Adrenal gland (tissue), 5 donors: ENCODE measurements around the gene SEMA3F.

Source experiments
- CTCF ChIP-seq, 6 experiments: fragments of 450-650 bp in 4 of 6; fragments of 200-600 bp in 2 of 6; sonication (generic) in 1 of 6; IDR thresholded peaks; 1 replicate in 5 of 6; 2 replicates in 1 of 6; pipeline versions ENCODE4 v1.5.1 to v1.8.0; 2016 to 2021; ENCODE audit warnings: antibody characterized with exemption in 6 of 6, mild to moderate bottlenecking in 2 of 6, moderate library complexity in 1 of 6
- POLR2A ChIP-seq, 2 donors: fragments of 450-650 bp; IDR thresholded peaks; one replicate each; pipeline ENCODE4 v1.6.1; 2017; ENCODE audit warnings: antibody characterized with exemption in 2 of 2, mild to moderate bottlenecking in 2 of 2, moderate library complexity in 1 of 2
- donor health status: DM: no; HTN: no; CAD: no.

GRCh38 chr3:50217681-50218080 is 62.6 kb downstream of the SEMA3F start:
- TF ChIP-seq POLR2A (IDR thresholded peaks at IDR 0.05) (no peak), CTCF (IDR thresholded peaks at IDR 0.05) (no peak)
